ENCODE data around the gene SPIB.

Gene SPIB

DNA sequence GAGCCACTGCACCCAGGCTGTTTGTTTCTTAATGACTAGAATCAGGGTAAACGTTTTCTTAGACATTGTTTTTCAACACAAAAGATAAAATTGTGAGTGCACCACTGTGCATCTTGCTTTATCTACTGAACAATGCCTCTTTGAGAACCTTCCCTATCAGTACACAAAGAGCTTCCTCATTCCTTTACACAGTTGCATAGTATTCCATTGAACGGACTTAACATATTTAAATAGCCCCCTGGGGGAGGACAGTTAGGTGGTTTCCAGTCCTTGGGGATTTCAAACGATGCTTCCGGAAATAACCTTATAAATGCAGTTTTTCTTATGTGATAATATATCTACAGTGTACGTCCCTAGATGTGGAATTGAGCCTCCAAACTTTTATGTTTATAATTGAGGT lies 26.0 kb upstream of the SPIB start:
- DNase-seq, result no peak

DNA sequence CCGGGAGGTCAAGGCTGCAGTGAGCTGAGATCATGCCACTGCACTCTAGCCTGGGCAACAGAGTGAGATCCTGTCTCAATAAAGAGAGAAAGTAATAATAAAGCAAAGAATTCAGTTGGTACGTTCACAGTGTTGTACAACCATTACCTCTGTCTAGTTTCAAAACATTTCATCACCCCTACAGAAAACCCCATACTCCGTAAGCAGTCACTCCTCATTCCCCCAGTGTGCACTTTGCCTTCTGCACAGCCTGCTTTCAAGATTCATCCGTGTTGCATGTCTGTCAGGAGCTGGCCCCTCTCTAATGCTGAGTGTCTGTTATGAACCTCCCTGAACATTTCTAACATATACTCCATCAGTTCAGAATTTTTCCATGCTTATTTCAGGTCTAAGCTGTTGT lies 25.1 kb upstream of the SPIB start:
- DNase-seq, result no peak

GRCh38 chr19:50394017-50394416 lies 24.7 kb upstream of the SPIB start:
- DNase-seq, result no peak

DNA sequence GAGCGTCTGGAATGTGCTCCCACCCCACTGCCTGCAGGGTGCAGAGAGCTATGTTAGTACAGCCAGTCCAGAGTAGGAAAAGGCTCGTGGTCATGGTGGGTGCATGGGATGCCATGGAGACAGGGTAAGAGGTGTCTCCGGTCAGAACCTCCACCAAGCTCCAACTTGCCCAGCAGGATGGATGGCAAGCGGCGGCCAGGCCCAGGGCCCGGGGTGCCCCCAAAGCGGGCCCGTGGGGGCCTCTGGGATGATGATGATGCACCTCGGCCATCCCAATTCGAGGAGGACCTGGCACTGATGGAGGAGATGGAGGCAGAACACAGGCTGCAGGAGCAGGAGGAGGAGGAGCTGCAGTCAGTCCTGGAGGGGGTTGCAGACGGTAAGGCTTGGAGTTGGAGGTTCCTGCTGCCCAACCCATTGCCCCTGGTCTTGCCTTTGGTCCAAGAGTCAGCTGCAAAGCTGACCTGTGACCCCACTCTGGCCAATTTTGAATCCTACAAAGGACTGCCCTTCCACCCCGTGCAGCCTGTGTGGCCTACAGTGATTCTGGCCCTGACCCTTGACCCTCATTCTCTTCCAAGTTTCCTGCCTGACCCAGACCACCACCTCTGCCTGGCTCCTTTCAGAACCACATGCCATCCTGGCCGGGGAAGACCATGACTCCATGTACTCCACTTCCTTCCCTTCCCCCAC lies 19.9 kb upstream of the SPIB start:
- no peak for DNase-seq

DNA sequence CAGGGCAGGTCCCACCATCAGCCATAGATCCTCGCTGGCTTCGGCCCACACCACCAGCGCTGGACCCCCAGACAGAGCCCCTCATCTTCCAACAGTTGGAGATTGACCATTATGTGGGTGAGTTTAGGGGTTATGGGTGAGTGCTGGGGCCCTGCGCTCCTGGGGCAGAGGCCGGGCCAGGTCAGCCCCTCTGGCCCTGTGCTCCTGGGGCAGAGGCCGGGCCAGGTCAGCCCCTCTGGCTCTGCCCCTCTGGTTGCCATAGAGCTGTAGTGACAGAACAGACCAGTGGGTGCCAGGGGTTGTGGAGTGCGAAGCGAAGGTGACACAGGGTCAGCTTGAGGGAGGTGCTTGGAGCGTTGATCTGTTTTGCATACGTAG lies 19.4 kb upstream of the SPIB start:
- no peak for DNase-seq

DNA sequence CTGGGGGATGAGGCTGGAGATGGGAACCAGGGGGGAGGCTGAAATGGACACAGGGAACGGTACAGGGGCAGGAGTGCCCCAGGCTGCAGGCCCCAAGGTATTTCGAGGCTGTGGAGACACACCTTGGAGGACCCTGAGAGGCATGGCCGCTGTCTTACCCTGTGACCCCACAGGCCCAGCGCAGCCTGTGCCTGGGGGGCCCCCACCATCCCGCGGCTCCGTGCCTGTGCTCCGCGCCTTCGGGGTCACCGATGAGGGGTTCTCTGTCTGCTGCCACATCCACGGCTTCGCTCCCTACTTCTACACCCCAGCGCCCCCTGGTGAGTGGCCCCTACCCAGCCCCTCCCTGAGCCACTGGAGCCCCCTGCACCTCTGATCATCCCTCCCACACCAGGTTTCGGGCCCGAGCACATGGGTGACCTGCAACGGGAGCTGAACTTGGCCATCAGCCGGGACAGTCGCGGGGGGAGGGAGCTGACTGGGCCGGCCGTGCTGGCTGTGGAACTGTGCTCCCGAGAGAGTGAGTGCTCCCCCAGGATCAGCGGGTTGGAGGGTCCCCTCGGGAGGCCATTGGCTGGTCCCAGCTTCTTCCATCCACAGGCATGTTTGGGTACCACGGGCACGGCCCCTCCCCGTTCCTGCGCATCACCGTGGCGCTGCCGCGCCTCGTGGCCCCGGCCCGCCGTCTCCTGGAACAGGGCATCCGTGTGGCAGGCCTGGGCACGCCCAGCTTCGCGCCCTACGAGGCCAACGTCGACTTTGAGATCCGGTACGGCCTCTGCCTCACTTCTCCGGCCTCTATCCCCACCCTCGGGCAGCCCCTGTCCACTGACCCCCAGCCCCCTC lies 16.9 kb upstream of the SPIB start:
- no peak for DNase-seq

- no peak for DNase-seq
Observed at GRCh38 chr19:50402544-50403301, 16.0 kb upstream of the SPIB start.

GRCh38 chr19:50406156-50406820 lies 12.4 kb upstream of the SPIB start:
- no peak for DNase-seq

- no peak for DNase-seq
Observed at GRCh38 chr19:50406829-50407228, 11.9 kb upstream of the SPIB start.

DNA sequence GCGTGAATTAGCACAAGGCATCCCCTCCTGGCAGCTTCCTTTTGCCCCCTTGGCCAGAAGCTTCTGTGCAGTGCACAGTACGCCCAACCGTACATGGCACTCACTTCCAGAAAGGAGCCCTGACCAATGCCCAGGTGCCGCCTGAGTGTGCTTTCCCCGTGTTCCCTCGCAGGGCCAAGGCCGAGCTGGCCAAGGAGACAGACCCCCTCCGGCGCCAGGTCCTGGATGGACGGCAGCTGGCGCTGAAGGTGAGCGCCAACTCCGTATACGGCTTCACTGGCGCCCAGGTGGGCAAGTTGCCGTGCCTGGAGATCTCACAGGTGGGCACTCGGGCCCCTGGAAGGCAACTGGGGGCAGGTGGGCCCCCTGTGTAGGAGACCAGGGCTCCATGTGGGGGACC lies 9.4 kb upstream of the SPIB start:
- DNase-seq, result no peak

GRCh38 chr19:50410109-50410508 lies 8.6 kb upstream of the SPIB start:
- no peak for DNase-seq

DNA sequence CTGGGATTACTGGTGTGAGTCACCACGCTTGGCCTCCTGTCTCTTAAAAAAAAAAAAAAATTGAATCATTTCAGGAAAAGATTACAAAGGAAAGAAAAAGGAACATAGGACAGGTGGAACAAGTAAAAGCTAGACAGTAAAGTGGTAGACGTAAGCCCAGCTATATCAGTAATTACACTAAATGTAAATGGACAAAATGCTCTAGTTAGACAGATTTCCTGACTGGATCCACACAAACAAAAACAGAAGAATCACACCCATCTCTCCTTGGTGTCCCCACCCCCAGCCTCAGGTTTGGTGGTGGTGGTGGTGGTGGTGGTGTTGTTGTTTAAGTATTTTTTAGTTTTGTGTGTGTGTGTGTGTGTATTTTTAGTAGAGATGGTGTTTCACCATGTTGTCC lies 6.3 kb upstream of the SPIB start:
- DNase-seq, result no peak

DNA sequence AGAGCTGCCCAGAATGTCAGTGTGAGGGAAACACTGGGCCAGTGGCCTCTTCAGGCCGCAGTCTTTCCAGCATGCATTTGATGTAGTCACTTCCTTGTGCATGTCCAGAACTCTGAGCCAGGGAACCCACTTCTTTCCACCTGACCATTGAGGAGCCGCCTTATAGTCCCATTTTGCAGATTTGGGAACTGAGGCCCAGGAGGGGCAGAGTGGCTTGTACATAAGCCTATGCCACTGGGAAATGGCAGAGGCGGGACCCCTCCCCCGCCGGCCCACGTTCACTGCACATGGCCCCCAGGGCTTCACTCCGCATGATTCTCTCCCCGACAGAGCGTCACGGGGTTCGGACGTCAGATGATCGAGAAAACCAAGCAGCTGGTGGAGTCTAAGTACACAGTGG lies 5.6 kb upstream of the SPIB start:
- DNase-seq, result no peak

DNA sequence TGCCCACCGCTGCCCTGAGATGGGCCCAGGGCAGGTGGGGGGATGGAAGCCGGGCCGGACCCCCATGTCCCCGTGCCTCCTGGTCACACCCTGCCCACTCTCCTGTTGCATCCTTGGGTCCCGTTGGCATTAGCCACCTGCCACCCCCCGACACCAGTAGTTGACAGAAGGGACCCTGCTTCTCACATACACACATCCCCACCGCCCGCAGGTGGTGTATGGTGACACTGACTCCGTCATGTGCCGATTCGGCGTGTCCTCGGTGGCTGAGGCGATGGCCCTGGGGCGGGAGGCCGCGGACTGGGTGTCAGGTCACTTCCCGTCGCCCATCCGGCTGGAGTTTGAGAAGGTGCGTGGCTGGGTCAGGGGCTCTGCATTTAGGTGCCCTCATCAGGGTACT lies 5.2 kb upstream of the SPIB start:
- DNase-seq, result no peak

- DNase-seq, result no peak
Observed at GRCh38 chr19:50414864-50415660, 3.7 kb upstream of the SPIB start.

- DNase-seq, result no peak
Observed at GRCh38 chr19:50415661-50416033, 3.1 kb upstream of the SPIB start.

DNA sequence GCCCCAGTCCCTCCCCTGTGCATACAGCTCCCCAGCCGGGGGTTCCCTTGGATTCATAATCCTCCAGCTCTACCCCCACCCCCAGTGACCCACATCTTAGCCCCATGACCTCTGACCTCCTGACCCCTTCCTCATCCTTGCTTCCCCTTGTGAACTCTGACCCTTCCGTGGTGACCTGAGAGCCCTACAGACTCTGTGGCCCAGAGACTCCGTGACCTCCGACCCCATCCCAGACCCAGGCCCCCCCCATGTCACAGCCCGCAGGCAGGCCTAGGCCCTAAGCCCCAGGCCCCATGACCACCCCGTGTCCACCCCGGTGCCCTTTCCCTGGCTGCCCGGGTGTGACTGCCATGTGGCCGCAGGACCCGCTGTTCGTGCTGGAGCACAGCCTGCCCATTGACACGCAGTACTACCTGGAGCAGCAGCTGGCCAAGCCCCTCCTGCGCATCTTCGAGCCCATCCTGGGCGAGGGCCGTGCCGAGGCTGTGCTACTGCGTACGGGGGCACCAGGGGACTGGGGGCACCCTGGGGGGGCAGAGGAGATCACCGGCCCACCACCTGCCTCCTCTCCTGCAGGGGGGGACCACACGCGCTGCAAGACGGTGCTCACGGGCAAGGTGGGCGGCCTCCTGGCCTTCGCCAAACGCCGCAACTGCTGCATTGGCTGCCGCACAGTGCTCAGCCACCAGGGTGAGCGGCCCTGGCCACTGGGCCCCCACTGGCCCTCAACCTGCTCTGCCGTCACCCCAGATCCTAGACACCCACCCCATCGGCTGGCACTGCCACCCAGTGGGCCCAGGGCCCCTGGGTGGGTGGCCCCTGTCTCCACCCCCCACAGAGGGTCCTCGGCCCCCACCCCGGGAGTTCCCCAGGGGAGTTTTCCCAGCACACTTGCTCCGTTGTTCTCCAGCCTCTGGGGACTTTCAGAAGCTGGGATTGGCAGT lies 2.4 kb upstream of the SPIB start:
- DNase-seq, result no peak

GRCh38 chr19:50417111-50418081 lies 1.3 kb upstream of the SPIB start:
- DNase-seq, result no peak

- no peak for DNase-seq
Observed at GRCh38 chr19:50419022-50419579, 363 bp downstream of the SPIB start.

DNA sequence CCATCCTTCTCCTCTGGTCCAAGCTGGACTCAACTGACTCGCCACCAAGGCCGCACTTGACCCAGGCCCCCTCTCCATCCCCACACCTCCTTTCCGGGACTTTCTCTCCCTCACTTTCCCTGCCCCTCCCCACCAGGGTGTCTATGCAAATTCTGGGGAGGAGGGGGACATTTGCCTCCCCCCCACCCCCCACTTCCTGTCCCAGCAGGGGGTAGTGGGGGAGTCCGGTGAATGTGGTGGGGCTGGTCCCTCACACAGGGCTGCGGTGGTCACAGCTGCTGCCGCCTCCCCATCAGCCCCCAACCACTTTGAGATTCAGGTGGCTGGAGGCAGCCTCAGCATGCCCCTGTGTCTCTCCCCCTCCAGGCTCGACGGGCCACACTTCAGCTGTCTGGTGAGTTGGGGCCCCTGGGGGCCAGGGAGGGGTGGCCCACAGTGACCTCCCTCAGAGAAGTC lies 870 bp downstream of the SPIB start:
- no peak for DNase-seq
